GM21528 (cell line): ENCODE data around the gene BIRC5.

Experiments
- ATAC-seq: cut with Tn5 transposase; IDR thresholded peaks from one replicate; pipeline ENCODE4 v1.9.1; 2021; ENCODE audit warnings: mild to moderate bottlenecking, moderate library complexity; ENCODE audit not compliant: unreplicated experiment, low FRiP score

BIRC5 gene

GRCh38 chr17:78253946-78254672, 40.1 kb downstream of the BIRC5 start:
- no peak for ATAC-seq

GRCh38 chr17:78255029-78255656, 41.1 kb downstream of the BIRC5 start:
- ATAC-seq, result no peak

- no peak for ATAC-seq
Measured at GRCh38 chr17:78255953-78256706, 42.1 kb downstream of the BIRC5 start.

DNA sequence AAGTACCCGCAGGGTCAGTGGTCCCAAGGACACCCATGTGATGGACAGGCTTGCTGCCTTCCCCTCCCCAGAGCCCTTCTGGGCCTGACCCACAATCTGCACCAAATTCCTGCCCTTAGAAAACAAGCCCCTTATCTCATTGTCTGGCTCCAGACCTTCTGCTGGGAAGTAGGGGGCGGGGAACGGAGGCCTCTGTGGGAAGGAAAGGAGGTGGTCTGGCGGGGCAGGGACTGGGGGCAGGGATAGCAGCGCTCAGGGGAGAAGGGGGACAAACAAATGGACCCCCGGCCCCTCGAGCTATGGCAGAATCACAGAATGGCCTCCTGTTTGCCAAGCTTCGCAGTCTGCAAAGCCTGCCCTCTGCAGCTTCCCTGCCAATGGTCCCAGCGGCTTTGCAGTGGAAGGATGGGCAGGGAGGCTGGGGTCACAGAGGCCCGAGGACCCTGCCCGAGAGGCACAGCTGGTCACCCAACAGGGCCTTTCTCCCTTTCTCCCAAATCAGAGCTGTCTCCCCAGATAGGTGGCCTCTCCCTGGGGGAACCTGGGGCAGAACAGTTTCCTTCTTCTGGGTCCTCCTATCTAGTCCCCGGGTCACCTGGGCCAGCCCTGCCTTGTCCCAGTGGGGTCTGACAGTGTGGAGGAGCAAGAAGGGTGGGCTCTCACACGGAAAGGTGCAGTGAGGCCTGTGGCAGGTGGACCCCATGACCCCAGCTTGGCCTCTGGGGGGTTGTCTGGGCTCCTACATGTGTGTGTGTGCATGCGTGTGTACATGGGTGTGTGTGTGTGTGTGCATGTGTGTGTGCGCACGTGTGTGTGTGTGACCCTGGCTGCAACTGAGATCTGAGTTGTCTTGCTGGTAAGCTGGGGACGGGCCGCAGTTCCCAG, 42.9 kb downstream of the BIRC5 start:
- no peak for ATAC-seq

GRCh38 chr17:78257810-78258322, 43.8 kb downstream of the BIRC5 start:
- ATAC-seq, result no peak

DNA sequence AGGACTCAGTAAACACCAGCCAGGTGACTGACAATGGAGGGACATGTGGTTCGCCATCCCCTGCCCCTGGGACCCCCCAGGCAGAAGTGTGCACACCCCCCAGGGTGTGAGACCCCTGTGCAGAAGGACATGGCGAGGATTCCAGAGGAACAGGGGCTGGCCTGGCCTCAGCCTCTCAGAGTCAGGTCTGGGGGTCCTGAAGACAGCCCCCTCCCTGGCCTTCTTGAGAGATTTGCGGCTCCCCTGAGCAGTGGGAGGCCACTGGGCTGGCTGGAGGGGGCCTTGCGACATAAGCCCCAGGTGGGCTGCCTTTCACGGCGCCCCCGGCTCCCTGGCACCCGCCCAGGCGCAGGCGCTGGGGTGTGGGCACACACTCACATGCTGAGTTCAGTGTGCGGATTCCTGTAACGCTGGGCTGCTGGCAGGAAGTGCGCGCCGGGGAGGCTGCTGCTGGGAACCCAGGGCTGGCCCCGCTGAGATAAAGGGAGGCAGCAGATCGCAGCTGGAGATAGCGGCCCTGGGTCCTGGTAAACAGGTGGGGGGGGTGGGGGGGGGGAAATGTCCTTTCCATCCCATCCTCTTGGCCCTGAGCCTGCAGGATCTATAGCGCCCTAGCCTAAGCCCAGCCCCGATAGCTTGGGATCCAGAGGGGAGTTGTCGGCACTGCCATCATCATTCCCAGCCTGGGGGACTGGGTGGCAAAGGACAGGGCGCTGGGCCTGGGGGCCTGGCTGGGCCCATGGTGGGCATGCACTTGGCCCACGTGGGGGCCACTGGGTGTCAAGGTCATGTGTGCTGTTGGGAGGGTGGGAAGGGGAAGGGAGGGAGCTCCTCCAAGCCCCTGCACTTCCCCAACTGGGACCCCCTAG, 44.5 kb downstream of the BIRC5 start:
- ATAC-seq, result no peak

DNA sequence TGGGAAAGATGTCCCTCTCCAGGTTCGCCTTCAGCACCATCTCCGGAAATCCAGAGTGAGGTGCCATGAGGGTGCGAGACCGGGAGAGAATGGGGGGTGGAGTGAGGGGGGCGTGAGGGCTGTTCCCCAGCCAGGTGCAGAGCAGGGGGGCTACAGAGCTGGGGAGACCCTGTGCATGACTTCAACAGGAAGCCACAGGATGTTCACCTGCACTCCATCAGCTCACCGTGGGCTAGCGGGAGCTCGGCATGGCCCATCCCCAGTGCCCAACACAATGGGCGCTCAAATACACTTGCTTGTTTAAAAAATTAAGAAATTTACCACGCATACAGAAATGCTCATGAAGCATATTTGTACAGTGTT, 45.1 kb downstream of the BIRC5 start:
- ATAC-seq, result no peak

GRCh38 chr17:78263063-78263735, 49.1 kb downstream of the BIRC5 start:
- no peak for ATAC-seq

GRCh38 chr17:78263736-78264340, 49.8 kb downstream of the BIRC5 start:
- no peak for ATAC-seq

GRCh38 chr17:78264590-78264989, 50.5 kb downstream of the BIRC5 start:
- no peak for ATAC-seq

DNA sequence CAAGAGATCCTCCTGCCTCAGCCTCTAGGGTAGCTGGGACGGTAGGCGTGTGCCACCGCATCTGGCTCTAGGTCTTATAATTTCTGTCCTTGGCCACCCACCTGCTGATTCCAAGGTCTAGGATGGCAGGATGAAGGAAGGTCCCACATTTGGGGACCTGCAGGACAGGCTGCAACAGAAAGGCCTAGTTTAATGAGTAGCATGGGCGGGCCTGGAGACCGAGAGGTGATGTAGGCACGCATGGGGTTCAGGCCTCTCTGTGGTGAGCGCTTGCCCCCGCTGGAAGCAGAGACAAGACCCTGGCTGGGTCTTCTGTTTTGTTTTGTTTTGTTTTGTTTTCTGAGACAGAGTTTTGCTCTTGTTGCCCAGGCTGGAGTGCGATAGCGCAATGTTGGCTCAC, 51.1 kb downstream of the BIRC5 start:
- ATAC-seq, result no peak

DNA sequence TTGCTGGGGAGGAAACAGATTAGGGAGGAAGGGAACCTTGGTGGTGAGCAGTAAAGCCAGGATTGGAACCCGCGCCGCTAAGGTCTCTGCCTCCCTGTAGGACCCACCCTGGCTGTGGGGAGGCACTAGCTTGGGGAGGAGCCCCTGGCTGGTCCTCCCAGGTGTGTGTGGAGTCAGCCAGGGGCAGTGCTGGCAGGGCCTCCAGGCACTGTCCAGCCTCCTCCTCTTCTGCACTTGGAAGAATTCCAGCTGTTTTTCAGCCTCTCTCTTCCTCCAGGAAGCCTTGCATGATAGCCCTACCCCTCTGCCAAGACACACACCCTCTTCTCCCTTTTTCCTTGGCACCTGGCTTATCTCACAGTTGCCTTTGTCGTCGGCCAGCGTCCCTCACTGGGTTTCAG, 52.2 kb downstream of the BIRC5 start:
- no peak for ATAC-seq

DNA sequence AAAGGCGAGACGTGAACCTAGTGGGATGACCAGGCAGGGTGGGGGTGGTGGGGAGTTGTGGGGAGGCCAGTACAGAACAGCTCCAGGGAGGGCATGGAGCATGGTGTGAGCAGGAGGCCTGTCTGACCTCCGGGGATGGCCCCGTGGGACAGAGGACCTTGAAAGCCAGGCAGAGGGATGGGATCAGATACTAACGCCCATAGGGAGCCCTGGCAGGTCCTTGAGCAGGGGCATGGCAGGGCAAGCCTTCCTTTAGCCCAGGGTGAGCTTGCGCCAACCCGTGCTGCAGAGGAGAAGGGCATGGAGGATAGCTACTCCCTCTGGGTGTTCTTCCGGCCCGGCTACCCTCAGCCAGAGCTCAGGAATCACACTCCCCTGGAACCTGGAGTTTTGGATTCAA, 52.7 kb downstream of the BIRC5 start:
- ATAC-seq, result no peak

- no peak for ATAC-seq
Measured at GRCh38 chr17:78267253-78268073, 53.4 kb downstream of the BIRC5 start.

DNA sequence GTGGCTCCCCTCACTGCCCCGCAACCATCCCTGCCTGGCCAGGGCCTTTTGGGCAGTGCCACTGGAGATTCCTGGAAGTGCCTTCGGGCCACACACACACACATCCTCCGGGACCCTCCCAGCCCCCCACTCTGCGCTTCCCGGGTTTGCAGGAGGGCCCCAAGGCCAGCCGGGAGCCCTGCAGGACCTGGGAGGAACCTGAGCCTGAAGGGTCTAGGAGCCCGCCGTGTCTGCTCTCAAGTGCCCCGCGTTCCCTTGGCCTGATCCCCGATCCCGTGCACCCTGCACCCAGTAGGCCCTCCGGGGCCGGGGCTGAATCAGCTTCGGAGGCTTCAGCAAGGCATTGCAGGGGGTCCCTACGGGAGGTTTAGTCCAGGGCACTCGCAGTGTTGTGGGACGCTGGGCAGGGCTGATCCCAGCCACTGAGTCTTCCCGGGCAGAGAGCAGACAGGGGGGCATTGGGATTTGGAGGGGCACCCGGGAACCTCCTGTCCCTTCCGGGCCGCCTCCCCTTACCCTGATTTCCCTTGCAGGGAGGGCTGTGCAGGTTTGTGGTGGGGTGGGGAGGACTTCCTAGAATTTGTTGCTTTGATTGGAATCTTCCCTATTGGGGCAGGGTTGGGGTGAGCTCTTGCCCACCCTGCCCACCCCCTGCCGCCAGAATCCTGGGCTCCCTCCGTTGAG, 54.3 kb downstream of the BIRC5 start:
- no peak for ATAC-seq

GRCh38 chr17:78268951-78269905, 55.2 kb downstream of the BIRC5 start:
- no peak for ATAC-seq
